B cell (primary cell): ENCODE results near the gene SLC43A3. TPM values are rescaled to one million over a fixed set of nuclear protein-coding genes. Genes with fewer than 3 reads are reported as not detected.
"Not testable (repeated sequence)": the region's sequence is repeated elsewhere in the genome, so short reads cannot be mapped to it uniquely, and the experiment has no call there.

ENCODE experiments used
- ATAC-seq: fragments of 200-7000 bp; cut with Tn5 transposase; one replicate; pipeline ENCODE4 v1.10.0; 2021; ENCODE audit warnings: low read depth, mild to moderate bottlenecking, moderate number of reproducible peaks, moderate library complexity
- CTCF ChIA-PET: fragments of 350-600 bp; sonication (Branson Sonifier 250); formaldehyde crosslinking; loops from one replicate; lab custom pipeline; 2021; ENCODE audit warnings: antibody characterized with exemption, inconsistent platforms; lab: Charles Lee
- POLR2A ChIA-PET: fragments of 350-600 bp; sonication (Branson Sonifier 250); formaldehyde crosslinking; loops from one replicate; lab custom pipeline; 2021; ENCODE audit warnings: antibody characterized with exemption; lab: Charles Lee
- DNase-seq: peaks from one replicate; pipeline ENCODE4 v3.0.0; 2013
- H2AFZ ChIP-seq: 2 replicates; pipeline ENCODE4 v1.6.1; 2012; ENCODE audit warnings: mild to moderate bottlenecking, low read depth, low read length; ENCODE audit not compliant: insufficient read depth, poor library complexity, severe bottlenecking
- H3K27ac ChIP-seq, 2 donors: 1 replicate in 1 of 2; 2 replicates in 1 of 2; pipeline ENCODE4 v1.5.1; 2012 to 2013; ENCODE audit warnings: low read length in 2 of 2, mild to moderate bottlenecking in 2 of 2, moderate library complexity in 1 of 2
- H3K27me3 ChIP-seq, 4 experiments: fragments of 200-600 bp in 1 of 4; sonication (generic) in 1 of 4; replicated peaks in 1 of 4; 1 replicate in 2 of 4; 2 replicates in 2 of 4; pipeline versions ENCODE4 v1.6.1 to v1.7.0; 2013 to 2016; ENCODE audit warnings: low read length in 3 of 4, mild to moderate bottlenecking in 2 of 4, mixed read lengths in 1 of 4, moderate library complexity in 1 of 4; ENCODE audit not compliant: insufficient read depth in 4 of 4, control insufficient read depth in 3 of 4; ENCODE audit errors: control extremely low read depth in 1 of 4
- H3K36me3 ChIP-seq, 2 experiments: replicated peaks in 1 of 2; 1 replicate in 1 of 2; 2 replicates in 1 of 2; pipeline versions ENCODE4 v1.6.1 to v1.7.1; 2013; ENCODE audit warnings: low read length in 1 of 2; ENCODE audit not compliant: insufficient read depth in 2 of 2, control insufficient read depth in 1 of 2; ENCODE audit errors: control extremely low read depth in 1 of 2, extremely low read depth in 1 of 2
- H3K4me1 ChIP-seq, 2 donors: fragments of 200-600 bp in 1 of 2; sonication (generic) in 1 of 2; 1 replicate in 1 of 2; 2 replicates in 1 of 2; pipeline versions ENCODE4 v1.5.1 to v1.6.1; 2013 to 2017; ENCODE audit warnings: low read length in 2 of 2; ENCODE audit not compliant: control insufficient read depth in 2 of 2, insufficient read depth in 2 of 2
- H3K4me2 ChIP-seq: replicated peaks from 2 replicates; pipeline ENCODE3; 2012; ENCODE audit warnings: mild to moderate bottlenecking, low read depth, low read length; ENCODE audit not compliant: poor library complexity, severe bottlenecking
- H3K4me3 ChIP-seq, 5 experiments: fragments of 200-600 bp in 1 of 5; sonication (generic) in 1 of 5; 1 replicate in 3 of 5; 2 replicates in 2 of 5; pipeline versions ENCODE4 v1.5.1 to v1.7.0; 2011 to 2016; ENCODE audit warnings: low read length in 4 of 5, mild to moderate bottlenecking in 4 of 5, low read depth in 2 of 5, control low read depth in 1 of 5, moderate library complexity in 1 of 5; ENCODE audit not compliant: insufficient read depth in 1 of 5; ENCODE audit errors: control extremely low read depth in 1 of 5, extremely low read depth in 1 of 5
- H3K79me2 ChIP-seq: fragments of 200-600 bp; sonication (generic); one replicate; pipeline ENCODE4 v1.6.0; 2016; ENCODE audit warnings: low read length; ENCODE audit not compliant: control insufficient read depth, insufficient read depth
- H3K9ac ChIP-seq: fragments of 200-600 bp; sonication (generic); 2 replicates; pipeline ENCODE4 v1.6.1; 2017; ENCODE audit warnings: mild to moderate bottlenecking, low read length, moderate library complexity
- H3K9me3 ChIP-seq, 3 donors: one replicate each; pipeline versions ENCODE4 v1.6.1 to v1.7.1; 2013; ENCODE audit warnings: low read length in 2 of 3; ENCODE audit not compliant: control insufficient read depth in 2 of 3, insufficient read depth in 1 of 3; ENCODE audit errors: control extremely low read depth in 1 of 3
- H4K20me1 ChIP-seq: 2 replicates; pipeline ENCODE4 v1.6.0; 2012; ENCODE audit warnings: mild to moderate bottlenecking, low read length; ENCODE audit not compliant: insufficient read depth, control insufficient read depth, poor library complexity, severe bottlenecking
- H3K27ac Mint-ChIP-seq: one replicate; pipeline ENCODE4 v1.8.0; 2021; ENCODE audit warnings: mixed read lengths
- H3K27me3 Mint-ChIP-seq: one replicate; pipeline ENCODE4 v1.8.0; 2021; ENCODE audit warnings: mixed read lengths
- H3K4me1 Mint-ChIP-seq: one replicate; pipeline ENCODE4 v1.8.0; 2021; ENCODE audit warnings: mixed read lengths
- H3K4me3 Mint-ChIP-seq: one replicate; pipeline ENCODE4 v1.8.0; 2021; ENCODE audit warnings: mixed read lengths
- H3K9me3 Mint-ChIP-seq: one replicate; pipeline ENCODE4 v1.8.0; 2022; ENCODE audit warnings: mixed read lengths; ENCODE audit not compliant: insufficient read depth
- EZH2 ChIP-seq: IDR thresholded peaks from 2 replicates; pipeline ENCODE4 v1.6.1; 2012; ENCODE audit warnings: borderline replicate concordance, low read depth, mild to moderate bottlenecking, moderate library complexity, low read length; ENCODE audit not compliant: insufficient read depth, poor library complexity, severe bottlenecking
- WGBS: methylation state at CpG from one replicate; pipeline ENCODE4 v1.1.5; 2013; ENCODE audit warnings: missing lambda C conversion rate; ENCODE audit not compliant: insufficient coverage; 5-methylcytosine and 5-hydroxymethylcytosine counted together
- intact Hi-C: fragments of 100-400 bp; cut with micrococcal nuclease; formaldehyde crosslinking; loops from one replicate; pipeline ENCODE4 v1.10.0; 2022
- polyA plus RNA-seq: library from polyadenylated mRNA; depleted of rRNA; stranded (reverse); fragments of >200 nt; gene quantifications from 2 replicates; pipeline ENCODE4 v1.2.3, GENCODE V29; 2012
- total RNA-seq, 2 donors: library from RNA; stranded (reverse); fragments of 120-200 nt in 1 of 2; gene quantifications; 1 replicate in 1 of 2; 2 replicates in 1 of 2; pipeline versions ENCODE4 v1.2.3 to v1.2.4, GENCODE V29; 2013 to 2022
- TF ChIP-seq, protein P1 (sequence below): fragments of 200-600 bp; IDR thresholded peaks from one replicate; pipeline ENCODE4 v1.8.0; 2022; ENCODE audit warnings: antibody characterized with exemption, mild to moderate bottlenecking

SLC43A3 gene
- total and polyA plus RNA-seq, 2 donors (not counting 1 experiment from before 2014, with no cell fraction given): 7.6 to 20.9 TPM

DNA sequence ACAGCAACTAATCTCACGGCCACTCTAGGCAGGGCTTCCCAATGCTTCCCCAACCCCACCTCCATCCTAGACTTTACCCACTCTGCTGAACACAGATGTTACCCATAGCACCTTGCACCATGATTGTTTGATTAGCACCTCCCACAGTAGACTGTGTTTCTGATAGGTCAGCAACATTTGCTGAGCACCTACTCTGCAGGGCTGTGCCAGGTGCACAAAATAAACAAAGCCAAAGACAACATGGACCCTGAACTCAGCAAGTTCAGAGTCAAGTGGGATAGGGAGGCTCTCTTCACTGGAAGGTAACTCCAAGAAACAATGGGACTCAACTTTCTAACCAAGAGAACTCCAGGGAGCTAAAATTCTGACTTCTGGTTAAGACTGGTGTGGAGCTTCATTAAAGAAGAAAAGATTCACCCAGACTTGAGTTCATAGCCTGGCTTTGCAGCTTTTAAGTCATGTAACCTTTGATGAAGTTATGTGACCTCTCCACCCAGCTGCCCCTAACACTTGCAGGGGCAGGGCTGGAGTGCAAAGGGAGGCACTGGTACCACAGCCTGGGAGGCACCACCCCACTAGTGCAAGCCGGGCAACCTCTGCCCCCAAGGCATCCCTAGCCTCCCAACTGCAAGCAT lies 26.7 kb upstream of the SLC43A3 start:
- Histone ChIP-seq H3K4me3 (no peak overlapping the region), H3K79me2 (no peaks in the 10 kb centered on the region), H3K9ac (no peak overlapping the region), H3K36me3 (no peaks in the 10 kb centered on the region), H3K27me3 (peaks cover 0 to 24% (median 10%) of the 10 kb centered on the region in 4 experiments), H3K4me1 (peaks cover 14 to 17% of the 10 kb centered on the region in 2 donors), H3K9me3 (peaks cover 0 to 3% (median 0%) of the 10 kb centered on the region in 3 donors), H2AFZ (no peak overlapping the region), H3K4me2 (no peak overlapping the region), H4K20me1 (peaks cover 4% of the 10 kb centered on the region), H3K27ac (no peak overlapping the region)
- Mint-ChIP-seq H3K27me3 (peaks cover 42% of the 10 kb centered on the region), H3K4me1 (peaks cover 9% of the 10 kb centered on the region), H3K9me3 (no peaks in the 10 kb centered on the region), H3K27ac (no peak overlapping the region), H3K4me3 (no peak overlapping the region)
- 100% methylated on average over 1 of the region's 2 CpGs for WGBS
- intact Hi-C loops: no loop called here
- POLR2A ChIA-PET: no interaction called here
- TF ChIP-seq, protein P1, sequence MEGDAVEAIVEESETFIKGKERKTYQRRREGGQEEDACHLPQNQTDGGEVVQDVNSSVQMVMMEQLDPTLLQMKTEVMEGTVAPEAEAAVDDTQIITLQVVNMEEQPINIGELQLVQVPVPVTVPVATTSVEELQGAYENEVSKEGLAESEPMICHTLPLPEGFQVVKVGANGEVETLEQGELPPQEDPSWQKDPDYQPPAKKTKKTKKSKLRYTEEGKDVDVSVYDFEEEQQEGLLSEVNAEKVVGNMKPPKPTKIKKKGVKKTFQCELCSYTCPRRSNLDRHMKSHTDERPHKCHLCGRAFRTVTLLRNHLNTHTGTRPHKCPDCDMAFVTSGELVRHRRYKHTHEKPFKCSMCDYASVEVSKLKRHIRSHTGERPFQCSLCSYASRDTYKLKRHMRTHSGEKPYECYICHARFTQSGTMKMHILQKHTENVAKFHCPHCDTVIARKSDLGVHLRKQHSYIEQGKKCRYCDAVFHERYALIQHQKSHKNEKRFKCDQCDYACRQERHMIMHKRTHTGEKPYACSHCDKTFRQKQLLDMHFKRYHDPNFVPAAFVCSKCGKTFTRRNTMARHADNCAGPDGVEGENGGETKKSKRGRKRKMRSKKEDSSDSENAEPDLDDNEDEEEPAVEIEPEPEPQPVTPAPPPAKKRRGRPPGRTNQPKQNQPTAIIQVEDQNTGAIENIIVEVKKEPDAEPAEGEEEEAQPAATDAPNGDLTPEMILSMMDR: no peak
- no peak for TF ChIP-seq EZH2
- CTCF ChIA-PET: interaction anchor here (1.1 to 5.3 kb wide), 5 partner anchors 11 to 187 kb away, joined by 3 to 82 read pairs (median 4); no protein-coding TSS in a partner anchor
- DNase-seq (no peak), ATAC-seq (no peak)

- no peak overlapping the region for H3K27ac ChIP-seq
- no peak overlapping the region for H3K9ac ChIP-seq
- no peak overlapping the region for H2AFZ ChIP-seq
- no peaks in the 10 kb centered on the region for H3K36me3 ChIP-seq
- no peak overlapping the region for H3K4me3 ChIP-seq
- ChIA-PET POLR2A (no interaction called here), CTCF (interaction anchor here (0.6 to 1.0 kb wide), 2 partner anchors 12 to 195 kb away, joined by 3 read pairs; no protein-coding TSS in a partner anchor)
- Mint-ChIP-seq H3K4me1 (no peaks in the 10 kb centered on the region), H3K27me3 (peaks cover 29% of the 10 kb centered on the region), H3K4me3 (no peak overlapping the region), H3K9me3 (no peaks in the 10 kb centered on the region), H3K27ac (no peak overlapping the region)
- ATAC-seq (no peak), DNase-seq (no peak)
- H3K4me2 ChIP-seq: no peak overlapping the region
- intact Hi-C loops: no loop called here
- no peaks in the 10 kb centered on the region for H3K79me2 ChIP-seq
- H3K9me3 ChIP-seq: no peaks in the 10 kb centered on the region
- TF ChIP-seq, protein P1: no peak
- no peak for TF ChIP-seq EZH2
- peaks cover 0 to 5% (median 2%) of the 10 kb centered on the region in 4 experiments for H3K27me3 ChIP-seq
- no peaks in the 10 kb centered on the region for H4K20me1 ChIP-seq
- 89% methylated on average over 1 of the region's 1 CpG for WGBS
- H3K4me1 ChIP-seq: no peaks in the 10 kb centered on the region
Observed at GRCh38 chr11:57446055-57446454, 19.1 kb upstream of the SLC43A3 start.

- 92% methylated on average over 6 of the region's 9 CpGs for WGBS
- H2AFZ ChIP-seq, H3K27me3 ChIP-seq, H3K36me3 ChIP-seq, intact Hi-C loops, H3K4me1 ChIP-seq, H3K9me3 ChIP-seq, H3K4me1 Mint-ChIP-seq, H3K27ac ChIP-seq, H3K9me3 Mint-ChIP-seq, H3K4me2 ChIP-seq, H4K20me1 ChIP-seq, DNase-seq, POLR2A ChIA-PET, H3K9ac ChIP-seq, H3K27ac Mint-ChIP-seq, H3K4me3 Mint-ChIP-seq, H3K4me3 ChIP-seq, ATAC-seq, H3K79me2 ChIP-seq: not testable (repeated sequence)
- CTCF ChIA-PET: interaction anchor here (4.0 kb wide), 1 partner anchor 12 kb away, joined by 28 read pairs; no protein-coding TSS in a partner anchor
- H3K27me3 Mint-ChIP-seq: peaks cover 25% of the 10 kb centered on the region
Observed at GRCh38 chr11:57445122-57445394, 18.1 kb upstream of the SLC43A3 start.
